ENCODE data around the gene THBS3. TPM values are rescaled to one million over a fixed set of nuclear protein-coding genes. Genes with fewer than 3 reads are reported as not detected.
A peak's percentile ranks its signal among the peaks of the same experiment; 100 is the strongest.

The THBS3 gene
- polyA plus RNA-seq, 1 donor from 2014 or later = 99.6 TPM

DNA sequence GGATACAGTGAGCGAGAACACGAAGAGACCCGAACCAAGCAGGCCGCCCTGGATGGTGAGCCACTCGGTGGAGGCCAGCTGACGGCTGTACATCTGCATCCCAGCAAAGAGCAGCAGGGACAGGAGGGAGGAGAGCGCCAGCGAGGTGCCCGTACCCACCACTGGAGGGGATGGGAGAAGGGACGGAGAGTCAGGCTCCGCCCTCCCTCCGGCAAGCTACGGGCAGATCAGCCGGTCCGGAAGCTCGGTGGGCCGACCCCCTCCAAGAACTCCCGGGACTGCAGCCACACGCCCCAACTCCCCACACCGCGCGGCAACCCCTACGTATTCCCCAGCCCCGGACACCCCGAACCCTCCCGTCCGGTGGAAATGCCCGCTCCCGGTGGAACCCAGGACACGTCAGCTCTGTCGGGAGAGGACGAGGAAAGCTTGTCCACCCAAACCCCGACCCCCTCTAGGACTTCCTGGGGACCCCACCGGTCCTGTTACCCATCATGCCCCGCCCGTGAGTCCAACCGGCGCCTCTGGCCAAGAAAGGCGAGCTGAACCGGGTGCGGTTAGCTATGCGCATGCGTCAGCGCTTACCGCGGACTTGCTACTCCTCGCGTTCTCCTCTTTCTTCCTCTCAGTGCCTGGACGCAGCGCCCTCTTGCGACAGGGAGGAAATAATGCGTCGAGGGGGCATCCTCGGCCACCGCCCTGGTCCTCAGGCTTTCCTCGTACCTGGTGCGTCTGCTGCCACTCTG, 34.8 kb downstream of the THBS3 start, which contains the start of gene KRTCAP2:
KRTCAP2 (minus strand) TSS at position 573 of the 746 bp plus-strand sequence; CDS start at position 493, 80 bp downstream.
- H3F3A ChIP-seq (ENCODE audit: insufficient read depth, low read length, poor library complexity, severe bottlenecking) = peaks cover 5% of the 10 kb centered on the region
- no peaks in the 10 kb centered on the region for H3K9me3 ChIP-seq (ENCODE audit: low read length)
- H3K36me3 ChIP-seq (ENCODE audit: insufficient read depth, low read length) = peaks cover 12% of the 10 kb centered on the region
- H3K27ac ChIP-seq (ENCODE audit: low read length) = peak within 1 kb of the TSS; percentile 99
- H3K27me3 ChIP-seq (ENCODE audit: insufficient read depth, low read depth, low read length) = no peaks in the 10 kb centered on the region
- peaks cover 37% of the 10 kb centered on the region for H3K79me2 ChIP-seq (replicated peaks; ENCODE audit: insufficient read depth, low read length)
- TF ChIP-seq EZH2 (IDR thresholded peaks at IDR 0.05; ENCODE audit: borderline replicate concordance, insufficient read depth, low read length, poor library complexity, severe bottlenecking) = no peak
- TF ChIP-seq, protein P1, sequence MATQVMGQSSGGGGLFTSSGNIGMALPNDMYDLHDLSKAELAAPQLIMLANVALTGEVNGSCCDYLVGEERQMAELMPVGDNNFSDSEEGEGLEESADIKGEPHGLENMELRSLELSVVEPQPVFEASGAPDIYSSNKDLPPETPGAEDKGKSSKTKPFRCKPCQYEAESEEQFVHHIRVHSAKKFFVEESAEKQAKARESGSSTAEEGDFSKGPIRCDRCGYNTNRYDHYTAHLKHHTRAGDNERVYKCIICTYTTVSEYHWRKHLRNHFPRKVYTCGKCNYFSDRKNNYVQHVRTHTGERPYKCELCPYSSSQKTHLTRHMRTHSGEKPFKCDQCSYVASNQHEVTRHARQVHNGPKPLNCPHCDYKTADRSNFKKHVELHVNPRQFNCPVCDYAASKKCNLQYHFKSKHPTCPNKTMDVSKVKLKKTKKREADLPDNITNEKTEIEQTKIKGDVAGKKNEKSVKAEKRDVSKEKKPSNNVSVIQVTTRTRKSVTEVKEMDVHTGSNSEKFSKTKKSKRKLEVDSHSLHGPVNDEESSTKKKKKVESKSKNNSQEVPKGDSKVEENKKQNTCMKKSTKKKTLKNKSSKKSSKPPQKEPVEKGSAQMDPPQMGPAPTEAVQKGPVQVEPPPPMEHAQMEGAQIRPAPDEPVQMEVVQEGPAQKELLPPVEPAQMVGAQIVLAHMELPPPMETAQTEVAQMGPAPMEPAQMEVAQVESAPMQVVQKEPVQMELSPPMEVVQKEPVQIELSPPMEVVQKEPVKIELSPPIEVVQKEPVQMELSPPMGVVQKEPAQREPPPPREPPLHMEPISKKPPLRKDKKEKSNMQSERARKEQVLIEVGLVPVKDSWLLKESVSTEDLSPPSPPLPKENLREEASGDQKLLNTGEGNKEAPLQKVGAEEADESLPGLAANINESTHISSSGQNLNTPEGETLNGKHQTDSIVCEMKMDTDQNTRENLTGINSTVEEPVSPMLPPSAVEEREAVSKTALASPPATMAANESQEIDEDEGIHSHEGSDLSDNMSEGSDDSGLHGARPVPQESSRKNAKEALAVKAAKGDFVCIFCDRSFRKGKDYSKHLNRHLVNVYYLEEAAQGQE (IDR thresholded peaks at IDR 0.05; ENCODE audit: borderline replicate concordance) = peak; percentile 85
- peak; percentile 14 for TF ChIP-seq EP300 (conservative IDR thresholded peaks at IDR 0.05; ENCODE audit: poor library complexity, severe bottlenecking)
- peak; percentile 68 for TF ChIP-seq RAD21 (conservative IDR thresholded peaks at IDR 0.05)
- TF ChIP-seq POLR2AphosphoS5 (IDR thresholded peaks at IDR 0.05) = peak; percentile 91
- peak; percentile 65 for TF ChIP-seq SMC3 (conservative IDR thresholded peaks at IDR 0.05; ENCODE audit: poor library complexity)
- TF ChIP-seq MXI1 (conservative IDR thresholded peaks at IDR 0.05; ENCODE audit: poor library complexity, severe bottlenecking) = peak; percentile 27
- TF ChIP-seq, protein P2, sequence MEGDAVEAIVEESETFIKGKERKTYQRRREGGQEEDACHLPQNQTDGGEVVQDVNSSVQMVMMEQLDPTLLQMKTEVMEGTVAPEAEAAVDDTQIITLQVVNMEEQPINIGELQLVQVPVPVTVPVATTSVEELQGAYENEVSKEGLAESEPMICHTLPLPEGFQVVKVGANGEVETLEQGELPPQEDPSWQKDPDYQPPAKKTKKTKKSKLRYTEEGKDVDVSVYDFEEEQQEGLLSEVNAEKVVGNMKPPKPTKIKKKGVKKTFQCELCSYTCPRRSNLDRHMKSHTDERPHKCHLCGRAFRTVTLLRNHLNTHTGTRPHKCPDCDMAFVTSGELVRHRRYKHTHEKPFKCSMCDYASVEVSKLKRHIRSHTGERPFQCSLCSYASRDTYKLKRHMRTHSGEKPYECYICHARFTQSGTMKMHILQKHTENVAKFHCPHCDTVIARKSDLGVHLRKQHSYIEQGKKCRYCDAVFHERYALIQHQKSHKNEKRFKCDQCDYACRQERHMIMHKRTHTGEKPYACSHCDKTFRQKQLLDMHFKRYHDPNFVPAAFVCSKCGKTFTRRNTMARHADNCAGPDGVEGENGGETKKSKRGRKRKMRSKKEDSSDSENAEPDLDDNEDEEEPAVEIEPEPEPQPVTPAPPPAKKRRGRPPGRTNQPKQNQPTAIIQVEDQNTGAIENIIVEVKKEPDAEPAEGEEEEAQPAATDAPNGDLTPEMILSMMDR (IDR thresholded peaks at IDR 0.05; ENCODE audit: poor library complexity, severe bottlenecking) = peak; percentile 99
- peak; percentile 89 for TF ChIP-seq TAF1 (IDR thresholded peaks at IDR 0.05; ENCODE audit: low read depth)
- no peaks in the 10 kb centered on the region for H3K9me2 ChIP-seq (ENCODE audit: insufficient read depth, low read length)
- peak within 1 kb of the TSS; percentile 91 for H3K4me2 ChIP-seq (ENCODE audit: low read length)
- H4K20me1 ChIP-seq (ENCODE audit: insufficient read depth) = no peaks in the 10 kb centered on the region
- H3K9ac ChIP-seq (ENCODE audit: low read length) = peak within 1 kb of the TSS; percentile 100
- H2AFZ ChIP-seq (ENCODE audit: low read depth, low read length) = peak within 1 kb of the TSS; percentile 85
- H3K4me3 ChIP-seq (ENCODE audit: low read length) = peak within 1 kb of the TSS; percentile 93

DNA sequence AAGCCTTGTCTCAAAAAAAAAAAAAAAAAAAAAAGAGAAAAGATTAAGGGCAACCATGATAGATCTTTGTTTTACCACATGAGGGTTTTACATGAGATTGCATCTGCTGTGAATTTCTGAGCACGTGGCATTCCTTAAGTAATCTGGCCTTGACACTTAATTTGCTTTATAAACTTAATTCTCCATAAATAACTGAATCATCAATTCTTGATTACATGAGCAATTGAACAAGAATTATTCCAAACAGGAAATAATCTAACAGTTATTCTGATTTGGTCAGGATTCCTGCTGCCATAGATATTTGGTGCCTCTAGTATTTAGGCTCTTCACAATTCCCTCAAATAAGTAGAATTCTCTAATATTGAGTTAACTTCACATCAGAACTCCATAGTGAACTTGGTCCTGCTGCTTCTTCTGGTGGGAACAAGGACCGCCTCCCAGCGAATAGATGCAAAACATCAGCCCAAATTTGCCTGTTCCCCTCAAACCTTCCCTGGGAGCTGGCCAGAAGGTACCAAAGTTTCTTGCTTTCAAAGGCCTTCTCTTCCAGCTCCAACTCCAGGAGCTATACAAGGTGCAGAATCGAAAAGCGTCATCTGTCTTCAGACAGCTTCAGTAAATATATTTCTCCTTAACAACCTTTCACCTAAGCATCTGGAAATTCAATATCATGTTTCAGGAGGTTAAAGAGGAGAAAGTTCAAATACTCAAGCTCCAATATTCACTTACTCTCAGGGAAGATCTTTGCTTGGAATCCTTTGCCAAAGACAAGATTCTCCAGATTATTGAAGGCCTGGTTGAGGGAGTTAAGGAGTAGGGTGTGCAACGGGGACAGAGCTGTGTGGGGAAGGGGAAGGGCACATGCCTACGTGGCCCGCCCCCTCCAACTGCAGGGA, 35.6 kb downstream of the THBS3 start:
- Histone ChIP-seq H3K27ac (ENCODE audit: low read length) (peak overlapping the region; percentile 99), H3K9me2 (ENCODE audit: insufficient read depth, low read length) (no peaks in the 10 kb centered on the region), H3K4me2 (ENCODE audit: low read length) (peak overlapping the region; percentile 63), H3K9me3 (ENCODE audit: low read length) (no peaks in the 10 kb centered on the region), H3K4me3 (ENCODE audit: low read length) (peak overlapping the region; percentile 93), H3K27me3 (ENCODE audit: insufficient read depth, low read depth, low read length) (no peaks in the 10 kb centered on the region), H3K79me2 (replicated peaks; ENCODE audit: insufficient read depth, low read length) (peaks cover 36% of the 10 kb centered on the region), H3F3A (ENCODE audit: insufficient read depth, low read length, poor library complexity, severe bottlenecking) (peaks cover 5% of the 10 kb centered on the region), H2AFZ (ENCODE audit: low read depth, low read length) (peak overlapping the region; percentile 85), H3K9ac (ENCODE audit: low read length) (peak overlapping the region; percentile 100), H3K36me3 (ENCODE audit: insufficient read depth, low read length) (peaks cover 3% of the 10 kb centered on the region), H4K20me1 (ENCODE audit: insufficient read depth) (no peaks in the 10 kb centered on the region)
- TF ChIP-seq EP300 (conservative IDR thresholded peaks at IDR 0.05; ENCODE audit: poor library complexity, severe bottlenecking) (no peak), TAF1 (IDR thresholded peaks at IDR 0.05; ENCODE audit: low read depth) (no peak), MXI1 (conservative IDR thresholded peaks at IDR 0.05; ENCODE audit: poor library complexity, severe bottlenecking) (no peak), RAD21 (conservative IDR thresholded peaks at IDR 0.05) (no peak), SMC3 (conservative IDR thresholded peaks at IDR 0.05; ENCODE audit: poor library complexity) (no peak), EZH2 (IDR thresholded peaks at IDR 0.05; ENCODE audit: borderline replicate concordance, insufficient read depth, low read length, poor library complexity, severe bottlenecking) (no peak), POLR2AphosphoS5 (IDR thresholded peaks at IDR 0.05) (no peak)
- TF ChIP-seq, protein P1 (IDR thresholded peaks at IDR 0.05; ENCODE audit: borderline replicate concordance) = no peak
- TF ChIP-seq, protein P2 (IDR thresholded peaks at IDR 0.05; ENCODE audit: poor library complexity, severe bottlenecking) = no peak

All from neural cell (in vitro differentiated cells).